Measurements from ENCODE around the gene SIRPB1.
A peak's percentile ranks its signal among the peaks of the same experiment; 100 is the strongest.
"Not testable (repeated sequence)": the region's sequence is repeated elsewhere in the genome, so short reads cannot be mapped to it uniquely, and the experiment has no call there.

Gene SIRPB1

GRCh38 chr20:1651268-1652058 lies 31.7 kb upstream of the SIRPB1 start:
- ATAC-seq (no peak), DNase-seq (ENCODE audit: low spot score in 2 of 2) (no peak)
- Mint-ChIP-seq H3K4me3 (no peak overlapping the region), H3K4me1 (peaks cover 55% of the 10 kb centered on the region), H3K36me3 (peaks cover 15% of the 10 kb centered on the region), H3K9me3 (no peaks in the 10 kb centered on the region), H3K27ac (no peak overlapping the region)

GRCh38 chr20:1648101-1648500 lies 28.3 kb upstream of the SIRPB1 start:
- Mint-ChIP-seq H3K4me1 (peaks cover 28% of the 10 kb centered on the region), H3K4me3 (no peak overlapping the region), H3K36me3 (peaks cover 6% of the 10 kb centered on the region), H3K9me3 (no peaks in the 10 kb centered on the region), H3K27ac (no peak overlapping the region)
- no peak for DNase-seq (ENCODE audit: low spot score in 2 of 2)
- peak; percentile 94 for ATAC-seq

GRCh38 chr20:1646975-1647431 lies 27.2 kb upstream of the SIRPB1 start:
- ATAC-seq = peak; percentile 44
- Mint-ChIP-seq H3K4me3 (no peak overlapping the region), H3K36me3 (peaks cover 4% of the 10 kb centered on the region), H3K4me1 (peaks cover 20% of the 10 kb centered on the region), H3K9me3 (no peaks in the 10 kb centered on the region), H3K27ac (no peak overlapping the region)
- DNase-seq (ENCODE audit: low spot score in 2 of 2) = no peak

- H3K36me3 Mint-ChIP-seq = peaks cover 4% of the 10 kb centered on the region
- H3K4me1 Mint-ChIP-seq = no peaks in the 10 kb centered on the region
- ATAC-seq = no peak
- no peak for DNase-seq (ENCODE audit: low spot score in 2 of 2)
- H3K27ac Mint-ChIP-seq = no peak overlapping the region
- no peak overlapping the region for H3K4me3 Mint-ChIP-seq
- H3K9me3 Mint-ChIP-seq = peaks cover 5% of the 10 kb centered on the region
Measured at GRCh38 chr20:1644101-1644962, 24.5 kb upstream of the SIRPB1 start.

GRCh38 chr20:1638643-1639042 lies 18.8 kb upstream of the SIRPB1 start:
- not testable (repeated sequence) for H3K4me3 Mint-ChIP-seq; H3K27ac Mint-ChIP-seq; ATAC-seq; H3K9me3 Mint-ChIP-seq; H3K36me3 Mint-ChIP-seq; H3K4me1 Mint-ChIP-seq; DNase-seq (ENCODE audit: low spot score in 2 of 2)

- H3K4me3 Mint-ChIP-seq = no peak overlapping the region
- no peak overlapping the region for H3K27ac Mint-ChIP-seq
- no peak for DNase-seq (ENCODE audit: low spot score in 2 of 2)
- H3K36me3 Mint-ChIP-seq = peaks cover 2% of the 10 kb centered on the region
- ATAC-seq = no peak
- peaks cover 2% of the 10 kb centered on the region for H3K4me1 Mint-ChIP-seq
- H3K9me3 Mint-ChIP-seq = peaks cover 5% of the 10 kb centered on the region
Measured at GRCh38 chr20:1637755-1638154, 17.9 kb upstream of the SIRPB1 start.

- DNase-seq (ENCODE audit: low spot score in 2 of 2) = no peak
- Mint-ChIP-seq H3K4me3 (no peak overlapping the region), H3K4me1 (peaks cover 7% of the 10 kb centered on the region), H3K36me3 (peaks cover 7% of the 10 kb centered on the region), H3K9me3 (peaks cover 5% of the 10 kb centered on the region), H3K27ac (no peak overlapping the region)
- no peak for ATAC-seq
Measured at GRCh38 chr20:1637226-1637625, 17.4 kb upstream of the SIRPB1 start.

GRCh38 chr20:1636621-1637020 lies 16.8 kb upstream of the SIRPB1 start:
- Mint-ChIP-seq H3K27ac (no peak overlapping the region), H3K36me3 (peaks cover 7% of the 10 kb centered on the region), H3K9me3 (peaks cover 5% of the 10 kb centered on the region), H3K4me1 (peaks cover 13% of the 10 kb centered on the region), H3K4me3 (no peak overlapping the region)
- no peak for DNase-seq (ENCODE audit: low spot score in 2 of 2)
- ATAC-seq = no peak

- DNase-seq (ENCODE audit: low spot score in 2 of 2) (no peak), ATAC-seq (no peak)
- peaks cover 5% of the 10 kb centered on the region for H3K9me3 Mint-ChIP-seq
- peaks cover 7% of the 10 kb centered on the region for H3K36me3 Mint-ChIP-seq
- H3K4me1 Mint-ChIP-seq = peaks cover 17% of the 10 kb centered on the region
- H3K27ac Mint-ChIP-seq = no peak overlapping the region
- no peak overlapping the region for H3K4me3 Mint-ChIP-seq
Measured at GRCh38 chr20:1635291-1635979, 15.6 kb upstream of the SIRPB1 start.

- Mint-ChIP-seq H3K9me3 (no peaks in the 10 kb centered on the region), H3K36me3 (peaks cover 18% of the 10 kb centered on the region), H3K4me3 (no peak overlapping the region), H3K4me1 (peaks cover 30% of the 10 kb centered on the region), H3K27ac (no peak overlapping the region)
- ATAC-seq = no peak
- DNase-seq (ENCODE audit: low spot score in 2 of 2) = no peak
Measured at GRCh38 chr20:1633535-1633934, 13.7 kb upstream of the SIRPB1 start.

- ATAC-seq (peak; percentile 96), DNase-seq (ENCODE audit: low spot score in 2 of 2) (peak in 1 of 2 donors; percentile 66)
- Mint-ChIP-seq H3K36me3 (peaks cover 19% of the 10 kb centered on the region), H3K4me3 (peak overlapping the region; percentile 27), H3K4me1 (peaks cover 36% of the 10 kb centered on the region), H3K27ac (no peak overlapping the region), H3K9me3 (no peaks in the 10 kb centered on the region)
Measured at GRCh38 chr20:1632178-1632577, 12.4 kb upstream of the SIRPB1 start.

- DNase-seq (ENCODE audit: low spot score in 2 of 2) (no peak), ATAC-seq (peak; percentile 12)
- H3K9me3 Mint-ChIP-seq = no peaks in the 10 kb centered on the region
- peaks cover 19% of the 10 kb centered on the region for H3K36me3 Mint-ChIP-seq
- H3K4me1 Mint-ChIP-seq = peaks cover 43% of the 10 kb centered on the region
- H3K4me3 Mint-ChIP-seq = peak overlapping the region; percentile 27
- no peak overlapping the region for H3K27ac Mint-ChIP-seq
Measured at GRCh38 chr20:1631309-1632151, 11.7 kb upstream of the SIRPB1 start.

- Mint-ChIP-seq H3K27ac (peak overlapping the region; percentile 36), H3K9me3 (no peaks in the 10 kb centered on the region), H3K4me3 (no peak overlapping the region), H3K36me3 (peaks cover 19% of the 10 kb centered on the region), H3K4me1 (peaks cover 55% of the 10 kb centered on the region)
- no peak for DNase-seq (ENCODE audit: low spot score in 2 of 2)
- ATAC-seq = no peak
Measured at GRCh38 chr20:1630186-1630585, 10.4 kb upstream of the SIRPB1 start.

GRCh38 chr20:1629321-1629720 lies 9.5 kb upstream of the SIRPB1 start:
- H3K36me3 Mint-ChIP-seq = peaks cover 19% of the 10 kb centered on the region
- H3K9me3 Mint-ChIP-seq = no peaks in the 10 kb centered on the region
- peak overlapping the region; percentile 65 for H3K27ac Mint-ChIP-seq
- H3K4me3 Mint-ChIP-seq = no peak overlapping the region
- DNase-seq (ENCODE audit: low spot score in 2 of 2) (no peak), ATAC-seq (no peak)
- H3K4me1 Mint-ChIP-seq = peaks cover 64% of the 10 kb centered on the region

All from stimulated activated effector memory CD8-positive, alpha-beta T cell treated with anti-CD3 and anti-CD28 coated beads, Interleukin-12 subunit alpha, Interleukin-12 subunit beta, amount 100 ng/mL, for 72 hours (primary cell).